CD4-positive, alpha-beta T cell treated with Interleukin-17A for 4 hours (primary cell): ENCODE data around the gene CLRN2.
"Not testable (repeated sequence)": the region's sequence is repeated elsewhere in the genome, so short reads cannot be mapped to it uniquely, and the experiment has no call there.

ENCODE experiments used
- DNase-seq: peaks from one replicate; pipeline ENCODE4 v3.0.0-alpha.2; 2020; ENCODE audit warnings: mixed read lengths

The CLRN2 gene

GRCh38 chr4:17546222-17546621, 31.3 kb downstream of the CLRN2 start:
- DNase-seq, result no peak

GRCh38 chr4:17546678-17547077, 31.7 kb downstream of the CLRN2 start:
- no peak for DNase-seq

- DNase-seq, result no peak
Measured at GRCh38 chr4:17550549-17550948, 35.6 kb downstream of the CLRN2 start.

GRCh38 chr4:17552427-17552826, 37.5 kb downstream of the CLRN2 start:
- DNase-seq, result no peak

GRCh38 chr4:17554568-17554967, 39.6 kb downstream of the CLRN2 start:
- no peak for DNase-seq

- no peak for DNase-seq
Measured at GRCh38 chr4:17556498-17556897, 41.5 kb downstream of the CLRN2 start.

GRCh38 chr4:17557880-17558279, 42.9 kb downstream of the CLRN2 start:
- DNase-seq, result no peak

- no peak for DNase-seq
Measured at GRCh38 chr4:17558941-17559708, 44.2 kb downstream of the CLRN2 start.

GRCh38 chr4:17559709-17560048, 44.7 kb downstream of the CLRN2 start:
- DNase-seq, result no peak

- no peak for DNase-seq
Measured at GRCh38 chr4:17560065-17560673, 45.2 kb downstream of the CLRN2 start.

GRCh38 chr4:17561195-17561909, 46.4 kb downstream of the CLRN2 start:
- no peak for DNase-seq

GRCh38 chr4:17562157-17562556, 47.2 kb downstream of the CLRN2 start:
- no peak for DNase-seq

- DNase-seq, result no peak
Measured at GRCh38 chr4:17565846-17566245, 50.9 kb downstream of the CLRN2 start.

GRCh38 chr4:17567271-17567670, 52.3 kb downstream of the CLRN2 start:
- no peak for DNase-seq

GRCh38 chr4:17574206-17574605, 59.2 kb downstream of the CLRN2 start:
- no peak for DNase-seq

- DNase-seq, result not testable (repeated sequence)
Measured at GRCh38 chr4:17575177-17575576, 60.2 kb downstream of the CLRN2 start.
